Activated gamma-delta T cell (primary cell): ENCODE results near the gene PHAX.
A peak's percentile ranks its signal among the peaks of the same experiment; 100 is the strongest.
"Not testable (repeated sequence)": the region's sequence is repeated elsewhere in the genome, so short reads cannot be mapped to it uniquely, and the experiment has no call there.

ENCODE experiments used
- DNase-seq: peaks from one replicate; lab custom pipeline; 2025; lab: John Stamatoyannopoulos, UW
- total RNA-seq, 2 donors: gene quantifications; one replicate each; lab custom pipeline; 2026; lab: John Stamatoyannopoulos, UW

The PHAX gene
- total RNA-seq: 59.2 to 61.1 reads per million in 2 donors

DNA sequence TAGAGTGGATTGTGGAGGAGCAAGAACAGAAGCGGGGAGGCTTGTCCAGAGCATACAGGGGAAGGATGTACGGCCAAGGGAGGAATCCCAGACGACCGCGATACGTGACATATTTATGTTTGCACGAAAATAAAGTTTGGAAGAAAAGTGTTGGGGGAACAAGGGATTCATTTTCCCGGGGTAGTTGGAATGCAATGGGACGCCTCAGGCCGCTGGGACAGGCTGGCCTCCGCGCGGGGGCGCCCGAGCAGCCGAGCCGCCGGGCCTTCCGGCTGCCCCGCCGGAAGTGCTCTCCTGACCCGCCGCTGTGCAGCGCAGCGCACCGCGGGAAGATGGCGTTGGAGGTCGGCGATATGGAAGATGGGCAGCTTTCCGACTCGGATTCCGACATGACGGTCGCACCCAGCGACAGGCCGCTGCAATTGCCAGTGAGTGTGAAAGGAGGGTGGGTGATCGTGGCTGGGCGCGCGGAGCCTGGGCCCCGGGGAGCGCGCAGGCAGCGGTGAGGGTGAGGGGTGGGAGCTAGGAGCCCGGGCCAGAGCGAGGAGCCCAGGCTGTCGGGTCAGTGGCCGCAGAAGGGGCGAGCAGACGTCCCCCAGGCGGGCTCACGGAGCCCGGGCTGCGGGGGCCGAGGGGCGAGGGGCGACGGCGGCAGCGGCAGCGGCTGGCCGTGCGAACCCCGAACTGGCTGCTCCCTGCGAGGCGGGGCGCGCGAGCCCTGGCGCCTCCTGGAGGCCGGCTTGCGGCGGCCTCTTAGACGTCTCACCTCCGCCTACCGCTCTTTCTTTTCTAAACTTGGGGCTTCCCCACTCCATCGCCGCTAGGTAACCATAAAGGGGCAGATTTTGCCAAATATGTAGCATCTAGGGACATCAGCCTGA, at the start of gene PHAX:
PHAX (plus strand) TSS at position 317 of the 881 bp plus-strand sequence; CDS start at position 333, 16 bp downstream.
- peak; percentile 56 for DNase-seq

DNA sequence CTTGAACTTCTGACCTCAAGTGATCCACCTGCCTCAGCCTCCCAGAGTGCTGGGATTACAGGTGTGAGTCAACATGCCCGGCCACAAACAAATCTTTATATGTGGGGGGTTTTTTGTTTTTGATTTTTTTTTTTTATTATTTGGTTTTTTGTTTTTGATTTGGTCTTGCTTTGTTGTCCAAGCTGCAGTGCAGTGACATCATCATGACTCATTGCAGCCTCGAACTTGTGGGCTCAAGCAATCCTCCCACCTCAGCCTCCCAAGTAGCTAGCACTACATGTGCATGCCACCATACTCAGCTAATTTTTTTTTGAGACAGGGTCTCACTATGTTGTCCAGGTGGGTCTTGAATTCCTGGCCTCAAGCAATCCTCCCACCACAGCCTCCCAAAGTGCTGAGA, 48.1 kb upstream of the PHAX start:
- no peak for DNase-seq

DNA sequence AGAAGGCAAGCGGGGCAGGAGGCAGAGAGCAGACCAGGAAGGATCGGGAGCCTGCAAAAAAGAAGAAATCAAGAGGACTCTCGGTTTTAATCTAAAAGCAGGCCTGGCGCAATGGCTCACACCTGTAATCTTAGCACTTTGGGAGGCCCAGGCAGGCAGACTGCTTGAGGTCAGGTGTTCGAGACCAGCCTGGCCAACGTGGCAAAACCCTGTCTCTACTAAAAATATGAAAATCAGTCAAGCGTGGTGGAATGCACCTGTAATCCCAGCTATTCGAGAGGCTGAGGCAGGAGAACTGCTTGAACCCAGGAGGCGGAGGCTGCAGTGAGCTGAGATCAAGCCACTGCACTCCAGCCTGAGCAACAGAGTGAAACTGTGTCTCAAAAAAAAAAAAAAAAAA, 45.6 kb upstream of the PHAX start:
- not testable (repeated sequence) for DNase-seq

DNA sequence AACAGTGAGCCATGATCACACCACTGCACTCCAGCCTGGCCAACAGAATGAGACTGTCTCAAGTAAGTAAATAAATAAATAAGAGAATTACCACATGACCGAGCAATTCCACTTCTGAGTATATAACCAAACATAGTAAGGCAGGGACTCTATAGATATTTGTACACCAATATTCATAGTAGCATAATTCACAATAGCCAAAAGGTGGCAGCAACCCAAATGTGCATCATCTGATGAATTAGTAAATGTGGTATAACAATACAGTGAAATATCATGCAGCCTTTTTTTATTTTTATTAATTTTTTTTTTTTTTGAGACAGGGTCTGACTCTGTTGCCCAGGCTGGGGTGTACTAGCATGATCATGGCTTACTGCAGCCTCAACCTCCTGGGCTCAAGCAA, 38.8 kb upstream of the PHAX start:
- no peak for DNase-seq

DNA sequence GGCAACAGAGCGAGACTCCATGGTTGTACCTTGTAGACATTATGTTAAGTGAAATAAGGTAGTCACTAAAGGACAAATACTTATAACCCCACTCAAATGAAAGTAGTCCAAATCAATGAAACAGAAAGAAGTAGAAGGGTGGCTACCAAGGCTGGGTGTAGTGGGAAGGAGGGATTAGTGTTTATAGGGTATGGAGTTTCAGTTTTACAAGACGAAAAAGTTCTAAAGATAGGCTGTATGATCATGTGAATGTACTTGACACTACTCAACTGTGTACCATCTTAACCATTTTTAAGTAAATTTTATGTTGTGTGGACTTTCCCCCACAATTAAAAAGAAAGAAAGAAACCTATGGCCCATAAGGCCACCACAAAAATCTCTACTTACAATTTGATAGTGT, 37.9 kb upstream of the PHAX start:
- no peak for DNase-seq

GRCh38 chr5:126568206-126568755, 32.5 kb upstream of the PHAX start:
- no peak for DNase-seq

DNA sequence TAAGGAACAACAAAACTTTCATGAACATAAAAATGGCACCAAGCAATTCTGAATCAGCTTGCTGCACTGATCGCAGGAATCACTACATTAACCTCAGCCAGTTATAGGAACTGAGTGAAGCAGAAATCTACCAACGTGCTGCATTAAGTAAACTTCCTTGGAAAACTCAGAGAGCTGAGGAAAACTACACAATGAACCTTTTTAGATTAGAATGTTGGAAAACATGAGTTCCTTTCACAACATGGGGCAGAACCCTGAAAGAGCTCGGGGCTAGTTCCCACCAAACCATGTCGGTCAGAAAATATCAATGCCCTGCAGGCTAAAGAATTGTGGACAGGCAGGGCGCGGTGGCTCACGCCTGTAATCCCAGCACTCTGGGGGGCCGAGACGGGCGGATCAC, 25.1 kb upstream of the PHAX start:
- no peak for DNase-seq

DNA sequence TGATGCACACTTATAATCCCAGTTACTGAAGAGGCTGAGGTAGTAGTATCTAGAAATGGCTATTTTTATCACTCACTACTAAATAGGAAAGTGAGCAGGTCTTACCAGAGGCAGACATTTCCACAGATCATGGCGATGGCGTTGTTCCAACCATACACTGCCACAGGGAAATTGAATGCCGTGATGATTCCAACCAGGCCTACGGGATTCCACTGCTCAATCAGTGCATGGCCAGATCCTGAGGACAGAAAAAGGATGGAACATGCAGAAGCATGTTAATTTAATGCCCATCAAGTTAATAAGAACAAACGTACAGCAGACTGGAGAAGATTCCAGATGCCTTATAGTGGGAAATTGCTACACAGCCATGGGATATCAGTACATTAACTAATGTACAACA, 23.8 kb upstream of the PHAX start:
- DNase-seq: no peak

DNA sequence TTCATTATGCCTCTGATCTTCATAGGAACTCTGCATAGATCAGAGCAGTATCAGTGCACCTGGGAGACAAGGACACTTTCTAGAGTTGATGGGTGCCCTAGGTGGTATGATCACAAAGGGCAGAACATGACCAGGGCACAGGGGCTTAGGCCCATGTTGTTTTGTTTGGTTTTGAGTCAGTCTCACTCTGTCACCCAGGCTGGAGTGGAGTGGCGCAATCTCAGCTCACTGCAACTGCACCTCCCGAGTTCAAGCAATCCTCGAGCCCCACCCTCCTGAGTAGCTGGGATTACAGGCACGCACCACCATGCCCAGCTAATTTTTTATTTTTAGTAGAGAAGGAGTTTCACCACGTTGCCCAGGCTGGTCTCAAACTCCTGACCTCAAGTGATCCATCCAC, 23.3 kb upstream of the PHAX start:
- DNase-seq: no peak

DNA sequence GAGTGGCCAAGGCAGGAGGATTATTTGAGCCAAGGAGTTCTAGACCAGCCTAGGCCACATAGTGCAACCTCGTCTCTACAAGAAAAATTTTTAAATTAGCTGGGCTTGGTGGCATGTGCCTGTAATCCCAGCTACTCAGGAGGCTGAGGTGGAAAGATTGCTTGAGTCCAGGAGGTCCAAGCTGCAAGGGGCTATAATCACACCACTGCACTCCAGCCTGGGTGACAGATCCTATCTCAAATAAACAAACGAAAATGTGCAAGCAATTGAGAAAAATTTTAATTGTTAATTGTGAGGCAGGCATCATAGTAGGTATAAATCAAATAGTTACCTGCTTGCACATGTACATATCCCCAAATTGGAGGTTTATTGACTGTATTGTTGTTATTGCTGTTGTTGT, 21.0 kb upstream of the PHAX start:
- no peak for DNase-seq

GRCh38 chr5:126583761-126584160, 17.0 kb upstream of the PHAX start:
- no peak for DNase-seq

GRCh38 chr5:126587551-126588390, 13.0 kb upstream of the PHAX start:
- DNase-seq: no peak

DNA sequence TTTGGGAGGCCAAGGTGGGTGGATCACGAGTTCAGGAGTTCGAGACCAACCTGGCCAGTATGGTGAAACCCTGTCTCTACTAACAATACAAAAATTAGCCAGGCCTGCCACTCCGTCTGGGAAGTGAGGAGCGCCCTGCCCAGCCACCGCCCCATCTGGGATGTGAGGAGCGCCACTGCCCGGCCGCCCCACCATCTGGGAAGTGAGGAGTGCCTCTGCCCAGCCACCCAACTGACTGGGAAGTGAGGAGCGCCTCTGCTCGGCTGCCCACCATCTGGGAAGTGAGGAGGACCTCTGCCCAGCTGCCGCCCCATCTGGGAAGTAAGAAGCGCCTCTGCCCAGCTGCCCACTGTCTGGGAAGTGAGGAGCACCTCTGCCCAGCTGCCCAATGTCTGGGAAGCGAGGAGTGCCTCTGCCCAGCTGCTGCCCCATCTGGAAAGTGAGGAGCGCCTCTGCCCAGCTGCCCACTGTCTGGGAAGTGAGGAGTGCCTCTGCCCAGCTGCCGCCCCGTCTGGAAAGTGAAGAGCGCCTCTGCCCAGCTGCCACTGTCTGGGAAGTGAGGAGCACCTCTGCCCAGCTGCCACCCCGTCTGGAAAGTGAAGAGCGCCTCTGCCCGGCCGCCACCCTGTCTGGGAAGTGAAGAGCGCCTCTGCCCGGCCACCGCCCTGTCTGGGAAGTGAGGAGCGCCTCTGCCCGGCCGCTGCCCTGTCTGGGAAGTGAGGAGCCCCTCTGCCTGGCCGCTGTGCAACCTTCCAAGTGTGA, 11.0 kb upstream of the PHAX start:
- DNase-seq: no peak

- no peak for DNase-seq
Observed at GRCh38 chr5:126591549-126591948, 9.2 kb upstream of the PHAX start.

DNA sequence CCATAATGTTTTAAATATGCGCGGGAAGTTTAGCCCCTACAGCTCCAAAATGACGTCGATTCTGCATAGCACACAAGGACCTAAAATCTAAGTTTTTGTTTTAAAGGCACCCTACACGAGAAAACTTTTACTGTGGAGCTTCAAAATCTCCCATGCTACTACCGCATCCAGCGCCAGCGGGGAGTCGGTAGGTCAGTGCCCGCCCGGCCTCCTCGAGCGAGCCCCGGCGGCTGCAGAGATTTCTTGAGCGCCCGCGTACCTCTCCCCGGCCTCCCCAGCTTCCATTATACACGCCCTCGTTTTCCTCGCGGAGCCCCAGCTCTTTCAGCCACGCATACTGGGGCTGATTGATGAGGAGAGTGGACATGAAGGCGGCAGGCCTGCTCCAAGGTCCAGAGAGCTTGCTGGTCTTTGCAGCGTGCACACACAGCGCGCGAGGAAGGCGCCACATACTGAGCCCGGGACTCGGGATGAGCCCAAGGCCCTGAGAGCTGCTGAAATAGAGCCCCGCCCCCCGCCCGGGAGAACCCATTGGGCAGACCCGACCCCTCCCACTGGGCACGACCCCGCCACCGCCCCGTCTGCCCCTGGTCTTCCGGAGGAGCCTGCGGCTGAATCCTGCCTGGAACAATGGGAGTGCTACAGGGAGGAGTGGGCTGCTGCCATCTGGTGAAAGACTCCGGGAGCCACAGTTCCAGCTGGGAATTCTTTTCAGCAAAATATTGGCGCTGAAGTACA, 5.8 kb upstream of the PHAX start, which contains the start of gene ALDH7A1:
ALDH7A1 (minus strand) TSS at position 472 of the 738 bp plus-strand sequence; CDS start at position 451, 21 bp downstream.
- DNase-seq: peak; percentile 12

DNA sequence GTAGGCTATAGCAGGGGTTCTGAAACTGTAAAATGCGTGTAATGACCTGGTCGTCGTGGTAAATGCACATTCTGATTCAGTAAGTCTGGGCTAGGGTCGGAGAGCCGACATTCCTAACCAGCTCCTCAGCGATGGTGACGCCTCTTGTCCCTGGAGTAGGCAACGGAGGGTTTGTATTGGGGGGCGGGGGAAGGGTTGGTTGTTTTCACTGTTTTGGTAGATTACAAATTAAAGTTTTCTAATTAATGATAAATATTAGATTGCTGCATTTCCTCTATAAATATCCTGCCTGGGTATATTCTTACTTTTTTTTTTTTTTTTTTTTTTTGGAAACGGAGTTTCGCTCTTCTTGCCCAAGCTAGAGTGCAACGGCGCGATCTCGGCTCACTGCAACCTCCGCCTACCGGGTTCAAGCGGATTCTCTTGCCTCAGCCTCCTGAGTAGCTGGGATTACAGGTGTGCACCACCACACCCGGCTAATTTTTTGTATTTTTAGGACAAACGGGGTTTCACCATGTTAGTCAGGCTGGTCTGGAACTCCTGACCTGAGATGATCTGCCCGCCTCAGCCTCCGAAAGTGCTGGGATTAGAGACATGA, 5.2 kb upstream of the PHAX start:
- no peak for DNase-seq

GRCh38 chr5:126597156-126597555, 3.6 kb upstream of the PHAX start:
- DNase-seq: no peak

DNA sequence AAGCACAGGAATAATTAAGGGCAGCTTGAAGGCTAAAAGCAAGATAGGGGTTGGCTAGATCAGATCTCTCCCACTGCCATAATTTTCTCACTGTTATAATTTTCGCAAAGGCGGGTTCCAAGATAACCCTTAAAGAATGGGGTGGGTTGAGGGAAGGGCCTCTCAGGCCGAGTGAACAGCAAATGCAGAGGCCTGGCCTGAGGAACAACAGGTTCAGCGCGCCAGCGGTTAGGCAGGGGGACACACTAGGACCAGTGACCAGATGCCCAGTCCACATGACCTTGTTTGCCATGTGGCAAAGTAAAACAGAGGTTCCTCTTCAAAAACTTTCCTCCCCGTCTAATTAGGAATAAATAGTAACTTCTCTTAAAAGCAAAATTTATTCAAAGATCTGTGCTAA, 1.2 kb upstream of the PHAX start:
- DNase-seq: no peak

DNA sequence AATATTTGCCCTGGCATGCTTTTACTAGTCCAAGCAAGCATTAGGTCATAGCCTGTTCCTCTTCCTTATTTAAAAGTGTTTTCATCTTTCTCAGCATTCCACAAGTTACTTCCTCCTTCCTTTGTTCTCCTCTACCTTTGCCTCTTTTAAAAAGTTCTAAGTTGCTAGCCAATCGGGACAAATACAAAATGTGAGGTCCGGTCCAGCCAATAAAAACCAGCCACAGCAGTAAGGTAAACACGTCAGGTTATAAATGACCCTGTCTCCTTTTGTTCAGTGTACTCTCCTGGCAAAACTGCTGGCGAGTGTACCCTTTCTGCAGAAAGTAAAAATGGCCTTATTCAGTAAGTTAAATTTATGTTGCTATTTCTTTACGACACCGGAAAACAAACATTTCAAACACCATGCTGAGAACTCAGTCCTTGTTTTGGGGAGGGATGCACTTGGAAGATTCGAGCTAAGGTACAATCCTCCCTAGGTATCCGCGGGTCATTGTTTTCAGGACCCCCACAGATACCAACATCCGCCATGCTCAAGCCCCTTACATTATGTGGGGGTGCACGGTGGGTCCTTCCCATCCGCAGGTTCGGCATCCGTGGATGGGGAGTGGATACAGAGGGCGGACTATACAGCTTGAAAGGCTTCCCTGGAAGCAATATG, 646 bp upstream of the PHAX start:
- DNase-seq: not testable (repeated sequence)

DNA sequence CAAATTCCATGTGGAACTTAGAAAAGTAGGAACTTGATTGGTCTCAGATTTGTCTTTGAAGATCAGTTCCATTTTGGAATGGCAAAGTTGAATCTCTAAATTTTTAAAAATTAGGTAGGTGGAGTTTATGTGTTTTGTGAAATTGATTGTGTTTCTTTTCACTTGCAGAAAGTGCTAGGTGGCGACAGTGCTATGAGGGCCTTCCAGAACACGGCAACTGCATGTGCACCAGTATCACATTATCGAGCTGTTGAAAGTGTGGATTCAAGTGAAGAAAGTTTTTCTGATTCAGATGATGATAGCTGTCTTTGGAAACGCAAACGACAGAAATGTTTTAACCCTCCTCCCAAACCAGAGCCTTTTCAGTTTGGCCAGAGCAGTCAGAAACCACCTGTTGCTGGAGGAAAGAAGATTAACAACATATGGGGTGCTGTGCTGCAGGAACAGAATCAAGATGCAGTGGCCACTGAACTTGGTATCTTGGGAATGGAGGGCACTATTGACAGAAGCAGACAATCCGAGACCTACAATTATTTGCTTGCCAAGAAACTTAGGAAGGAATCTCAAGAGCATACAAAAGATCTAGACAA, 2.8 kb downstream of the PHAX start:
- DNase-seq: no peak
